Measurements from ENCODE around the gene GSTK1. TPM values are rescaled to one million over a fixed set of nuclear protein-coding genes. Genes with fewer than 3 reads are reported as not detected.
"Not testable (repeated sequence)": the region's sequence is repeated elsewhere in the genome, so short reads cannot be mapped to it uniquely, and the experiment has no call there.

GSTK1 gene
- total RNA-seq, 1 donor, result 245 TPM

- Histone ChIP-seq H3K27me3 (ENCODE audit: insufficient read depth, low read length) (no peaks in the 10 kb centered on the region), H3K4me3 (ENCODE audit: low read length) (peak overlapping the region; percentile 92)
These were observed 26.2 kb downstream of the GSTK1 start for GRCh38 chr7:143289421-143289820.

GRCh38 chr7:143289888-143290287 is 26.6 kb downstream of the GSTK1 start:
- not testable (repeated sequence) for H3K9me3 ChIP-seq (ENCODE audit: low read depth, low read length); H3K27me3 ChIP-seq (ENCODE audit: insufficient read depth, low read length)
- H3K4me1 ChIP-seq (ENCODE audit: insufficient read depth, low read length), result peaks cover 49% of the 10 kb centered on the region
- H3K4me3 ChIP-seq (ENCODE audit: low read length), result peak overlapping the region; percentile 92

More at GRCh38 chr7:143289421-143289820, 26.2 kb downstream of the GSTK1 start:
- H3K9me3 ChIP-seq (ENCODE audit: low read depth, low read length), result no peaks in the 10 kb centered on the region
- peaks cover 47% of the 10 kb centered on the region for H3K4me1 ChIP-seq (ENCODE audit: insufficient read depth, low read length)

GRCh38 chr7:143290293-143290692 is 27.1 kb downstream of the GSTK1 start:
- H3K9me3 ChIP-seq (ENCODE audit: low read depth, low read length), result no peaks in the 10 kb centered on the region
- peaks cover 53% of the 10 kb centered on the region for H3K4me1 ChIP-seq (ENCODE audit: insufficient read depth, low read length)
- H3K4me3 ChIP-seq (ENCODE audit: low read length), result no peak overlapping the region
- H3K27me3 ChIP-seq (ENCODE audit: insufficient read depth, low read length), result no peaks in the 10 kb centered on the region

GRCh38 chr7:143292876-143293275 is 29.6 kb downstream of the GSTK1 start:
- Histone ChIP-seq H3K4me3 (ENCODE audit: low read length) (no peak overlapping the region), H3K4me1 (ENCODE audit: insufficient read depth, low read length) (peaks cover 59% of the 10 kb centered on the region), H3K27me3 (ENCODE audit: insufficient read depth, low read length) (no peaks in the 10 kb centered on the region), H3K9me3 (ENCODE audit: low read depth, low read length) (no peaks in the 10 kb centered on the region)

GRCh38 chr7:143295870-143296269 is 32.6 kb downstream of the GSTK1 start:
- no peak overlapping the region for H3K4me3 ChIP-seq (ENCODE audit: low read length)
- peaks cover 49% of the 10 kb centered on the region for H3K4me1 ChIP-seq (ENCODE audit: insufficient read depth, low read length)
- H3K27me3 ChIP-seq (ENCODE audit: insufficient read depth, low read length), result no peaks in the 10 kb centered on the region
- H3K9me3 ChIP-seq (ENCODE audit: low read depth, low read length), result no peaks in the 10 kb centered on the region

- no peak overlapping the region for H3K4me3 ChIP-seq (ENCODE audit: low read length)
- peaks cover 54% of the 10 kb centered on the region for H3K4me1 ChIP-seq (ENCODE audit: insufficient read depth, low read length)
- H3K9me3 ChIP-seq (ENCODE audit: low read depth, low read length), result no peaks in the 10 kb centered on the region
- no peaks in the 10 kb centered on the region for H3K27me3 ChIP-seq (ENCODE audit: insufficient read depth, low read length)
These were observed 33.4 kb downstream of the GSTK1 start for GRCh38 chr7:143296686-143297085.

- H3K27me3 ChIP-seq (ENCODE audit: insufficient read depth, low read length), result no peaks in the 10 kb centered on the region
- H3K9me3 ChIP-seq (ENCODE audit: low read depth, low read length), result no peaks in the 10 kb centered on the region
- peaks cover 50% of the 10 kb centered on the region for H3K4me1 ChIP-seq (ENCODE audit: insufficient read depth, low read length)
- H3K4me3 ChIP-seq (ENCODE audit: low read length), result no peak overlapping the region
These were observed 36.1 kb downstream of the GSTK1 start for GRCh38 chr7:143299346-143299745.

GRCh38 chr7:143299840-143300239 is 36.6 kb downstream of the GSTK1 start:
- no peak overlapping the region for H3K4me3 ChIP-seq (ENCODE audit: low read length)
- H3K9me3 ChIP-seq (ENCODE audit: low read depth, low read length), result no peaks in the 10 kb centered on the region
- H3K4me1 ChIP-seq (ENCODE audit: insufficient read depth, low read length), result peaks cover 48% of the 10 kb centered on the region
- H3K27me3 ChIP-seq (ENCODE audit: insufficient read depth, low read length), result no peaks in the 10 kb centered on the region

GRCh38 chr7:143300959-143301935 is 38.0 kb downstream of the GSTK1 start:
- no peak overlapping the region for H3K4me3 ChIP-seq (ENCODE audit: low read length)
- H3K4me1 ChIP-seq (ENCODE audit: insufficient read depth, low read length), result peaks cover 36% of the 10 kb centered on the region
- no peaks in the 10 kb centered on the region for H3K27me3 ChIP-seq (ENCODE audit: insufficient read depth, low read length)
- H3K9me3 ChIP-seq (ENCODE audit: low read depth, low read length), result no peaks in the 10 kb centered on the region

- no peaks in the 10 kb centered on the region for H3K9me3 ChIP-seq (ENCODE audit: low read depth, low read length)
- H3K27me3 ChIP-seq (ENCODE audit: insufficient read depth, low read length), result no peaks in the 10 kb centered on the region
- H3K4me1 ChIP-seq (ENCODE audit: insufficient read depth, low read length), result peaks cover 28% of the 10 kb centered on the region
- H3K4me3 ChIP-seq (ENCODE audit: low read length), result no peak overlapping the region
These were observed 40.5 kb downstream of the GSTK1 start for GRCh38 chr7:143303733-143304132.

GRCh38 chr7:143304938-143305337 is 41.7 kb downstream of the GSTK1 start:
- Histone ChIP-seq H3K9me3 (ENCODE audit: low read depth, low read length) (no peaks in the 10 kb centered on the region), H3K4me1 (ENCODE audit: insufficient read depth, low read length) (peaks cover 26% of the 10 kb centered on the region), H3K27me3 (ENCODE audit: insufficient read depth, low read length) (no peaks in the 10 kb centered on the region), H3K4me3 (ENCODE audit: low read length) (no peak overlapping the region)

- peaks cover 26% of the 10 kb centered on the region for H3K4me1 ChIP-seq (ENCODE audit: insufficient read depth, low read length)
- H3K9me3 ChIP-seq (ENCODE audit: low read depth, low read length), result no peaks in the 10 kb centered on the region
- no peaks in the 10 kb centered on the region for H3K27me3 ChIP-seq (ENCODE audit: insufficient read depth, low read length)
- no peak overlapping the region for H3K4me3 ChIP-seq (ENCODE audit: low read length)
These were observed 42.3 kb downstream of the GSTK1 start for GRCh38 chr7:143305423-143306070.

GRCh38 chr7:143308632-143309031 is 45.4 kb downstream of the GSTK1 start:
- peaks cover 22% of the 10 kb centered on the region for H3K4me1 ChIP-seq (ENCODE audit: insufficient read depth, low read length)
- H3K9me3 ChIP-seq (ENCODE audit: low read depth, low read length), result no peaks in the 10 kb centered on the region
- H3K4me3 ChIP-seq (ENCODE audit: low read length), result no peak overlapping the region
- H3K27me3 ChIP-seq (ENCODE audit: insufficient read depth, low read length), result no peaks in the 10 kb centered on the region

GRCh38 chr7:143314127-143314526 is 50.9 kb downstream of the GSTK1 start:
- Histone ChIP-seq H3K9me3 (ENCODE audit: low read depth, low read length) (no peaks in the 10 kb centered on the region), H3K4me3 (ENCODE audit: low read length) (no peak overlapping the region), H3K27me3 (ENCODE audit: insufficient read depth, low read length) (no peaks in the 10 kb centered on the region), H3K4me1 (ENCODE audit: insufficient read depth, low read length) (peaks cover 55% of the 10 kb centered on the region)

- Histone ChIP-seq H3K9me3 (ENCODE audit: low read depth, low read length) (no peaks in the 10 kb centered on the region), H3K4me3 (ENCODE audit: low read length) (no peak within 1 kb of the TSS), H3K4me1 (ENCODE audit: insufficient read depth, low read length) (peaks cover 46% of the 10 kb centered on the region), H3K27me3 (ENCODE audit: insufficient read depth, low read length) (no peaks in the 10 kb centered on the region)
These were observed 52.5 kb downstream of the GSTK1 start, which contains the start of gene CLCN1 for GRCh38 chr7:143315776-143316175. TSS of gene CLCN1 (plus strand) at chr7:143316111. CDS start at chr7:143316213, 102 bp downstream.

Data from mononuclear cell (primary cell).